Epithelial cell of esophagus (primary cell): ENCODE measurements around the gene RCOR3.
A peak's percentile ranks its signal among the peaks of the same experiment; 100 is the strongest.
"Not testable (repeated sequence)": the region's sequence is repeated elsewhere in the genome, so short reads cannot be mapped to it uniquely, and the experiment has no call there.

Experiments used
- DNase-seq: peaks from one replicate; pipeline ENCODE4 v3.0.0; 2010; ENCODE audit warnings: low read depth
- H3K4me3 ChIP-seq: 2 replicates; pipeline ENCODE4 v1.5.1; 2011; ENCODE audit warnings: mild to moderate bottlenecking, low read length, control low read depth
- TF ChIP-seq, protein P1 (sequence below): IDR thresholded peaks from 2 replicates; pipeline ENCODE4 v1.5.1; 2011; ENCODE audit warnings: low read depth, mild to moderate bottlenecking, low read length, control low read depth, inconsistent platforms; ENCODE audit not compliant: insufficient read depth; ENCODE audit errors: missing control alignments

The RCOR3 gene

DNA sequence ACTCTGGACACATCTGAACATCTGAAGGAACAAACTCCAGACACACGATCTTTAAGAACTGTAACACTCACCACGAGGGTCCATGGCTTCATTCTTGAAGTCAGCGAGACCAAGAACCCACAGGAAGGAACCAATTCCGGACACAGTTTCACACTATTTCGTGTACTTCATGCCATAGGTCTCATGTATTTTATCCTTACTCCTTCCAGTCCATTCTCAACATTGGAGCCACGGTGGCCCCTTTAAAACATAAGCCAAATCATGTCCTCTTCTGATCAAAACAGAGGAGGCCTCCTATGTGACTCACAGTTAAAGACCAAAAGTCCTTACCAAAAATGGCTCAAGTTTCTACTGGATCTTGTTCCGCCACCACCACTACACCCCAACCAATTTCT lies 29.8 kb upstream of the RCOR3 start:
- TF ChIP-seq, protein P1, sequence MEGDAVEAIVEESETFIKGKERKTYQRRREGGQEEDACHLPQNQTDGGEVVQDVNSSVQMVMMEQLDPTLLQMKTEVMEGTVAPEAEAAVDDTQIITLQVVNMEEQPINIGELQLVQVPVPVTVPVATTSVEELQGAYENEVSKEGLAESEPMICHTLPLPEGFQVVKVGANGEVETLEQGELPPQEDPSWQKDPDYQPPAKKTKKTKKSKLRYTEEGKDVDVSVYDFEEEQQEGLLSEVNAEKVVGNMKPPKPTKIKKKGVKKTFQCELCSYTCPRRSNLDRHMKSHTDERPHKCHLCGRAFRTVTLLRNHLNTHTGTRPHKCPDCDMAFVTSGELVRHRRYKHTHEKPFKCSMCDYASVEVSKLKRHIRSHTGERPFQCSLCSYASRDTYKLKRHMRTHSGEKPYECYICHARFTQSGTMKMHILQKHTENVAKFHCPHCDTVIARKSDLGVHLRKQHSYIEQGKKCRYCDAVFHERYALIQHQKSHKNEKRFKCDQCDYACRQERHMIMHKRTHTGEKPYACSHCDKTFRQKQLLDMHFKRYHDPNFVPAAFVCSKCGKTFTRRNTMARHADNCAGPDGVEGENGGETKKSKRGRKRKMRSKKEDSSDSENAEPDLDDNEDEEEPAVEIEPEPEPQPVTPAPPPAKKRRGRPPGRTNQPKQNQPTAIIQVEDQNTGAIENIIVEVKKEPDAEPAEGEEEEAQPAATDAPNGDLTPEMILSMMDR: no peak
- H3K4me3 ChIP-seq: no peak overlapping the region
- no peak for DNase-seq

GRCh38 chr1:211231873-211232272 lies 27.3 kb upstream of the RCOR3 start:
- TF ChIP-seq, protein P1: no peak
- no peak for DNase-seq
- H3K4me3 ChIP-seq: no peak overlapping the region

DNA sequence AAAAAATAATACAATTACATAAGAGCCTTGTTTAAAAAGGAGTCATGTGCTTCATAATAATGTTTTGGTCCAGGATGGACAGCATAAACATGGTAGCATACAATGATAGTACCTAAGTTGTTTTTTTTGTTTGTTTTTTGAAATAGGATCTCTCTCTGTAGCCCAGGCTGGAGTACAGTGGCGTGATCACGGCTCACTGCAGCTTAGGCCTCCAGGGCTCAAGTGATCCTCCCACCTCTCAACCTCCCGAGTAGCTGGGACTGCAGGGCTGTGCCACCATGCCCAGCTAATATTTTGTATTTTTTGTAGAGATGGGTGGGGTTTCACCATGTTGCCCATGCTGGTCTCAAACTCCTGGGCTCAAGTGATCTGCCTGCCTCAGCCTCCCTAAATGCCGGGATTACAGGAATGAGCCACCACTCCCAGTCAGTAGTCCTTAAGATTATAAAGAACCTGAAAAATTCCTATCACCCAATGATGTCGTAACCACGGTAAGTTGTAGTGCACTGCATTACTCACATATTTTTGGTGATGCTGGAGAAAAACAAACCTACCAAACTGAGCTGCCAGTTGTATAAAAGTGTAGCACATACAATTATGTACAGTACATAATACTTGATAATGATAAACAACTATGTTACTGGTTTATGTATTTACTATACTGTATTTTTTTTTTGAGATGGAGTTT lies 22.4 kb upstream of the RCOR3 start:
- H3K4me3 ChIP-seq: no peak overlapping the region
- DNase-seq: peak; percentile 39
- TF ChIP-seq, protein P1: no peak

DNA sequence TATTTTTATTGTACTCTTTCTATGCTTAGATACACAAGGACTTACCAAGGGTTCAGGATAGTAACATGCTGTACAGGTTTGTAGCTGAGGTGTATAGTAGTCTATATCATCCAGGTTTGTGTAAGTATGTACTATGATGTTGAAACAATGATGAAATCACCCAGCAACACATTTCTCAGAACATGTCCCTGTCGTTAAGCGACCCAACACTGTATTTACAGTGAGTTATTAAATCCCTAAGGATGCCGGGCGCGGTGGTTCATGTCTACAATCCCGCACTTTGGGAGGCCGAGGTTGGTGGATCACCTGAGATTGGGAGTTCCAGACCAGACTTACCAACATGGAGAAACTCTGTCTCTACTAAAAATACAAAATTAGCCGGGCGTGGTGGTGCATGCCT lies 21.6 kb upstream of the RCOR3 start:
- DNase-seq: peak; percentile 23
- H3K4me3 ChIP-seq: no peak overlapping the region
- TF ChIP-seq, protein P1: no peak

- H3K4me3 ChIP-seq, DNase-seq: not testable (repeated sequence)
These were observed 18.6 kb upstream of the RCOR3 start for GRCh38 chr1:211240567-211240966.

- TF ChIP-seq, protein P1: no peak
- H3K4me3 ChIP-seq: no peak overlapping the region
- DNase-seq: no peak
These were observed 18.1 kb upstream of the RCOR3 start for GRCh38 chr1:211241071-211241470.

DNA sequence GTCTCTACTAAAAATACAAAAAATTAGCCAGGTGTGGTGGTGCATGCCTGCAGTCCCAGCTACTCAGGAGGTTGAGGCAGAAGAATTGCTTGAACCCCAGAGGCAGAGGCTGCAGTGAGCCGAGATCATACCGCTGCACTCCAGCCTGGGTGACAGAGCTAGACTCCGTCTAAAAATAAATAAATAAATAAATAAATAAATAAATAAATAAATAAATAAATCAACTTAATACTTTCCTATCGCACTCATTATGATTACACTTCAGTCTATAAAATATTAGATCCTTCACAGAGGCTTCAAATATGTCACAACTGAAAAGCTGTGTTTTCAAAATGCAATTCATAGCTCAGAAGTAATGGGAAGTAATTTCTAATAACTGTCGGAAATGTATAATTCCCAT lies 15.5 kb upstream of the RCOR3 start:
- not testable (repeated sequence) for DNase-seq, H3K4me3 ChIP-seq

- not testable (repeated sequence) for DNase-seq, H3K4me3 ChIP-seq
These were observed 12.6 kb upstream of the RCOR3 start for GRCh38 chr1:211246583-211246982.

GRCh38 chr1:211247921-211248320 lies 11.2 kb upstream of the RCOR3 start:
- TF ChIP-seq, protein P1: no peak
- no peak overlapping the region for H3K4me3 ChIP-seq

DNA sequence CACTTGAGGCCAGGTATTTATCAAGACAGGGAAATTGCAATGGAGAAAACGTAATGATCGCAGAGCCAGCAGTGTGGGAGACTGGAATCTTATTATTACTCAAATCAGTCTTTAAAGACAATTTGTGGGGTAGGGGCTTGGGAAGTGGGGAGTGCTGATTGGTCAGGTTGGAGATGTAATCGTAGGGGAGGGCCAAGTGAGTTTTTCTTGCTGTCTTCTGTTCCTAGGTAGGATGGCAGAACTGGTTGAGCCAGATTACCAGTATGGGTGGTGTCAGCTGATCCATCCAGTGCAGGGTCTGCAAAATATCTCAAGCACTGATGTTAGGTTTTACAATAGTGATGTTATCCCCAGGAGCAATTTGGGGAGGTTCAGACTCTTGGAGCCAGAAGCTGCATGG lies 9.6 kb upstream of the RCOR3 start:
- peak; percentile 37 for DNase-seq
- H3K4me3 ChIP-seq: not testable (repeated sequence)

More at GRCh38 chr1:211247921-211248320, 11.2 kb upstream of the RCOR3 start:
- no peak for DNase-seq
